Activated effector memory CD4-positive, alpha-beta T cell treated with Interleukin-2 at 50 U/mL for 16 hours (primary cell): Measurements from ENCODE around the gene SKP2.
"Not testable (repeated sequence)": the region's sequence is repeated elsewhere in the genome, so short reads cannot be mapped to it uniquely, and the experiment has no call there.

Experiments used
- DNase-seq: peaks from one replicate; pipeline ENCODE4 v3.0.0-alpha.2; 2020

SKP2 gene

GRCh38 chr5:36158144-36158543 lies 6.2 kb downstream of the SKP2 start:
- DNase-seq: no peak

- DNase-seq: no peak
These were observed 8.7 kb downstream of the SKP2 start for GRCh38 chr5:36160617-36161016.

- no peak for DNase-seq
These were observed 9.4 kb downstream of the SKP2 start for GRCh38 chr5:36161361-36161760.

GRCh38 chr5:36162810-36163486 lies 11.0 kb downstream of the SKP2 start:
- DNase-seq: no peak

- no peak for DNase-seq
These were observed 12.6 kb downstream of the SKP2 start for GRCh38 chr5:36164461-36164860.

- DNase-seq: no peak
These were observed 16.8 kb downstream of the SKP2 start for GRCh38 chr5:36168737-36169136.

GRCh38 chr5:36170832-36171424 lies 19.0 kb downstream of the SKP2 start:
- DNase-seq: no peak

- no peak for DNase-seq
These were observed 20.7 kb downstream of the SKP2 start for GRCh38 chr5:36172599-36172998.

GRCh38 chr5:36173426-36173825 lies 21.5 kb downstream of the SKP2 start:
- DNase-seq: no peak

GRCh38 chr5:36174119-36174518 lies 22.2 kb downstream of the SKP2 start:
- DNase-seq: no peak

- DNase-seq: no peak
These were observed 23.1 kb downstream of the SKP2 start for GRCh38 chr5:36175043-36175442.

GRCh38 chr5:36177154-36177553 lies 25.2 kb downstream of the SKP2 start:
- DNase-seq: no peak

GRCh38 chr5:36177715-36178523 lies 26.0 kb downstream of the SKP2 start:
- no peak for DNase-seq

GRCh38 chr5:36178524-36178890 lies 26.6 kb downstream of the SKP2 start:
- DNase-seq: no peak

- no peak for DNase-seq
These were observed 28.0 kb downstream of the SKP2 start for GRCh38 chr5:36179950-36180349.

GRCh38 chr5:36180556-36181350 lies 28.8 kb downstream of the SKP2 start:
- DNase-seq: no peak

GRCh38 chr5:36181774-36182173 lies 29.9 kb downstream of the SKP2 start:
- DNase-seq: no peak

GRCh38 chr5:36184408-36184807 lies 32.5 kb downstream of the SKP2 start:
- not testable (repeated sequence) for DNase-seq

GRCh38 chr5:36193746-36194145 lies 41.8 kb downstream of the SKP2 start:
- DNase-seq: no peak

- no peak for DNase-seq
These were observed 46.4 kb downstream of the SKP2 start for GRCh38 chr5:36198281-36198680.

- not testable (repeated sequence) for DNase-seq
These were observed 46.9 kb downstream of the SKP2 start for GRCh38 chr5:36198783-36199182.

GRCh38 chr5:36199620-36200019 lies 47.7 kb downstream of the SKP2 start:
- DNase-seq: no peak

- DNase-seq: no peak
These were observed 48.6 kb downstream of the SKP2 start for GRCh38 chr5:36200513-36200912.
